HepG2 (cell line): Measurements from ENCODE around the gene CXCL17. TPM values are rescaled to one million over a fixed set of nuclear protein-coding genes. Genes with fewer than 3 reads are reported as not detected.

Experiments
- KLF13 ChIP-seq: sonication (generic); formaldehyde crosslinking; IDR thresholded peaks from 2 replicates; pipeline ENCODE4 v1.4.0; 2020; ENCODE audit warnings: mild to moderate bottlenecking, missing genetic modification reagents
- RBM39 ChIP-seq: fragments of 200-400 bp; formaldehyde crosslinking; IDR thresholded peaks from one replicate; pipeline ENCODE4 v1.6.1; 2018; ENCODE audit warnings: antibody characterized with exemption, mild to moderate bottlenecking, low read depth, low read length; ENCODE audit not compliant: poor library complexity, severe bottlenecking
- ZNF12 ChIP-seq: sonication (generic); formaldehyde crosslinking; IDR thresholded peaks from 2 replicates; pipeline ENCODE4 v1.5.0; 2020; ENCODE audit warnings: missing genetic modification reagents
- ZNF501 ChIP-seq: sonication (generic); formaldehyde crosslinking; IDR thresholded peaks from 2 replicates; pipeline ENCODE4 v1.5.1; 2020; ENCODE audit warnings: mild to moderate bottlenecking, moderate library complexity, missing genetic modification reagents
- ZNF746 ChIP-seq: sonication (generic); formaldehyde crosslinking; IDR thresholded peaks from 2 replicates; pipeline ENCODE4 v1.8.0; 2022; ENCODE audit warnings: mild to moderate bottlenecking, missing genetic modification reagents
- polyA plus RNA-seq, 8 experiments: library from polyadenylated mRNA; depleted of rRNA in 3 of 8; stranded (reverse) in 7 of 8; unstranded in 1 of 8; fragments of >200 nt; fragmentation: Illumina TruSeq in 4 of 8; extraction: Trizol in 4 of 8; gene quantifications; 2 replicates each; pipeline versions ENCODE4 v1.2.1 to v1.2.3, GENCODE V29; 2011 to 2016; ENCODE audit warnings: low read depth in 4 of 8, missing spikeins in 1 of 8, mixed read lengths in 1 of 8; ENCODE audit not compliant: insufficient read depth in 1 of 8
- total RNA-seq, 5 experiments: library from RNA; depleted of rRNA; stranded (reverse); fragments of >200 nt; fragmentation: Illumina TruSeq; extraction: Trizol; gene quantifications; 2 replicates each; pipeline ENCODE4 v1.2.3, GENCODE V29; 2016; ENCODE audit warnings: low read depth in 1 of 5
- TF ChIP-seq, protein P1 (sequence below): sonication (generic); formaldehyde crosslinking; IDR thresholded peaks from 2 replicates; pipeline ENCODE4 v1.4.0; 2020; ENCODE audit warnings: missing genetic modification reagents
- TF ChIP-seq, protein P2 (sequence below): sonication (generic); formaldehyde crosslinking; IDR thresholded peaks from 2 replicates; pipeline ENCODE4 v1.4.0; 2020; ENCODE audit warnings: low read depth, missing genetic modification reagents
- TF ChIP-seq, protein P3 (sequence below): sonication (generic); formaldehyde crosslinking; IDR thresholded peaks from 2 replicates; pipeline ENCODE4 v1.4.0; 2020; ENCODE audit warnings: mild to moderate bottlenecking, missing genetic modification reagents, borderline replicate concordance
- TF ChIP-seq, protein P4 (sequence below): sonication (generic); IDR thresholded peaks from 2 replicates; pipeline ENCODE4 v1.6.1; 2016; ENCODE audit warnings: low read depth, borderline replicate concordance
- TF ChIP-seq, protein P5 (sequence below): sonication (generic); formaldehyde crosslinking; IDR thresholded peaks from 2 replicates; pipeline ENCODE4 v1.9.0; 2022; ENCODE audit warnings: low read depth, missing genetic modification reagents
- TF ChIP-seq, protein P6 (sequence below): sonication (generic); formaldehyde crosslinking; IDR thresholded peaks from 2 replicates; pipeline ENCODE4 v1.4.0; 2020; ENCODE audit warnings: missing genetic modification reagents

Gene CXCL17
- total and polyA plus RNA-seq, 2 of the 13 experiments (the other 11 are each of a cell fraction or from before 2014, with no cell fraction given): 0.12 TPM; not detected in 1

DNA sequence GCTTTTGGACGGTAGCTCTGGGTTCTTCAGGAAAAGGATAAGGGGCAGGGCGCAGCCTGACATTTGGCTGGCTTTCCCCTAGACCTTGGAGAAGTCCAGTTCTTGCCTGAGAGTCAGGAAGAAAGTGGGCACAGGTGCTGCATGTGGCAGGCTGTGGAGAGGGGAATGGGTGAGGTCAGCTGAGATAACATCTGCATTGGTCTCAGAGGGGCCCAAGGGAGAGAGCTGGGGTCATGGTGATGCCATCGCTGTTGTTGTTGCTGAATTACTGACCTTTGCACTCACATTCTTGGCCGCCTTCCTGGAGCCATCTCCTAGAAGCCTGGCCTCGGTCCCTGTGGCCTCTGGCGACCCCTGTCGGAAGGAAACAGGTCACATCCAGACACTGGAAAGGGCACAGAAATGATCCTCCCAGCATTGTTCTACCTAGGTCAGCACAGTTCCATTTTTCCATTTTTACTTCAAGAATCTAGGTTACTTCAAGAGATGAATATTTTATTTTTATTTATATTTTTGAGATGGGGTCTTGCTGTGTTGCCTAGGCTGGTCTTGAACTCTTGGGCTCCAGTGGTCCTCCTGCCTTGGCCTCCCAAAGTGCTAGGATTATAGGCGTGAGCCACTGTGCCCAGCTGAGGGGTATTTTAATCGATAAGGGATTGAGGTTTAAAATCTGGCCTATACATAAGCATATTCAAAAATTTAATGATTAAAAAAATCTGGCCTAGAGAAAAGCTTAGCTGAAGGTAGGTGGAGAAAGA, 9.1 kb downstream of the CXCL17 start (continued):
- TF ChIP-seq, protein P1, sequence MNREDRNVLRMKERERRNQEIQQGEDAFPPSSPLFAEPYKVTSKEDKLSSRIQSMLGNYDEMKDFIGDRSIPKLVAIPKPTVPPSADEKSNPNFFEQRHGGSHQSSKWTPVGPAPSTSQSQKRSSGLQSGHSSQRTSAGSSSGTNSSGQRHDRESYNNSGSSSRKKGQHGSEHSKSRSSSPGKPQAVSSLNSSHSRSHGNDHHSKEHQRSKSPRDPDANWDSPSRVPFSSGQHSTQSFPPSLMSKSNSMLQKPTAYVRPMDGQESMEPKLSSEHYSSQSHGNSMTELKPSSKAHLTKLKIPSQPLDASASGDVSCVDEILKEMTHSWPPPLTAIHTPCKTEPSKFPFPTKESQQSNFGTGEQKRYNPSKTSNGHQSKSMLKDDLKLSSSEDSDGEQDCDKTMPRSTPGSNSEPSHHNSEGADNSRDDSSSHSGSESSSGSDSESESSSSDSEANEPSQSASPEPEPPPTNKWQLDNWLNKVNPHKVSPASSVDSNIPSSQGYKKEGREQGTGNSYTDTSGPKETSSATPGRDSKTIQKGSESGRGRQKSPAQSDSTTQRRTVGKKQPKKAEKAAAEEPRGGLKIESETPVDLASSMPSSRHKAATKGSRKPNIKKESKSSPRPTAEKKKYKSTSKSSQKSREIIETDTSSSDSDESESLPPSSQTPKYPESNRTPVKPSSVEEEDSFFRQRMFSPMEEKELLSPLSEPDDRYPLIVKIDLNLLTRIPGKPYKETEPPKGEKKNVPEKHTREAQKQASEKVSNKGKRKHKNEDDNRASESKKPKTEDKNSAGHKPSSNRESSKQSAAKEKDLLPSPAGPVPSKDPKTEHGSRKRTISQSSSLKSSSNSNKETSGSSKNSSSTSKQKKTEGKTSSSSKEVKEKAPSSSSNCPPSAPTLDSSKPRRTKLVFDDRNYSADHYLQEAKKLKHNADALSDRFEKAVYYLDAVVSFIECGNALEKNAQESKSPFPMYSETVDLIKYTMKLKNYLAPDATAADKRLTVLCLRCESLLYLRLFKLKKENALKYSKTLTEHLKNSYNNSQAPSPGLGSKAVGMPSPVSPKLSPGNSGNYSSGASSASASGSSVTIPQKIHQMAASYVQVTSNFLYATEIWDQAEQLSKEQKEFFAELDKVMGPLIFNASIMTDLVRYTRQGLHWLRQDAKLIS (CRISPR knock-in tag): no peak
- TF ChIP-seq, protein P2, sequence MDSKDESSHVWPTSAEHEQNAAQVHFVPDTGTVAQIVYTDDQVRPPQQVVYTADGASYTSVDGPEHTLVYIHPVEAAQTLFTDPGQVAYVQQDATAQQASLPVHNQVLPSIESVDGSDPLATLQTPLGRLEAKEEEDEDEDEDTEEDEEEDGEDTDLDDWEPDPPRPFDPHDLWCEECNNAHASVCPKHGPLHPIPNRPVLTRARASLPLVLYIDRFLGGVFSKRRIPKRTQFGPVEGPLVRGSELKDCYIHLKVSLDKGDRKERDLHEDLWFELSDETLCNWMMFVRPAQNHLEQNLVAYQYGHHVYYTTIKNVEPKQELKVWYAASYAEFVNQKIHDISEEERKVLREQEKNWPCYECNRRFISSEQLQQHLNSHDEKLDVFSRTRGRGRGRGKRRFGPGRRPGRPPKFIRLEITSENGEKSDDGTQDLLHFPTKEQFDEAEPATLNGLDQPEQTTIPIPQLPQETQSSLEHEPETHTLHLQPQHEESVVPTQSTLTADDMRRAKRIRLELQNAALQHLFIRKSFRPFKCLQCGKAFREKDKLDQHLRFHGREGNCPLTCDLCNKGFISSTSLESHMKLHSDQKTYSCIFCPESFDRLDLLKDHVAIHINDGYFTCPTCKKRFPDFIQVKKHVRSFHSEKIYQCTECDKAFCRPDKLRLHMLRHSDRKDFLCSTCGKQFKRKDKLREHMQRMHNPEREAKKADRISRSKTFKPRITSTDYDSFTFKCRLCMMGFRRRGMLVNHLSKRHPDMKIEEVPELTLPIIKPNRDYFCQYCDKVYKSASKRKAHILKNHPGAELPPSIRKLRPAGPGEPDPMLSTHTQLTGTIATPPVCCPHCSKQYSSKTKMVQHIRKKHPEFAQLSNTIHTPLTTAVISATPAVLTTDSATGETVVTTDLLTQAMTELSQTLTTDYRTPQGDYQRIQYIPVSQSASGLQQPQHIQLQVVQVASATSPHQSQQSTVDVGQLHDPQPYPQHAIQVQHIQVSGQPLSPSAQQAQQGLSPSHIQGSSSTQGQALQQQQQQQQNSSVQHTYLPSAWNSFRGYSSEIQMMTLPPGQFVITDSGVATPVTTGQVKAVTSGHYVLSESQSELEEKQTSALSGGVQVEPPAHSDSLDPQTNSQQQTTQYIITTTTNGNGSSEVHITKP (CRISPR knock-in tag): peak; percentile 79; the same call in 1 of the 2 replicates
- TF ChIP-seq RBM39 (no peak), KLF13 (no peak), ZNF746 (CRISPR knock-in tag) (peak; percentile 83; the same call in 1 of the 2 replicates), ZNF12 (peak; percentile 91), ZNF501 (CRISPR knock-in tag) (peak; percentile 64)
- TF ChIP-seq, protein P3, sequence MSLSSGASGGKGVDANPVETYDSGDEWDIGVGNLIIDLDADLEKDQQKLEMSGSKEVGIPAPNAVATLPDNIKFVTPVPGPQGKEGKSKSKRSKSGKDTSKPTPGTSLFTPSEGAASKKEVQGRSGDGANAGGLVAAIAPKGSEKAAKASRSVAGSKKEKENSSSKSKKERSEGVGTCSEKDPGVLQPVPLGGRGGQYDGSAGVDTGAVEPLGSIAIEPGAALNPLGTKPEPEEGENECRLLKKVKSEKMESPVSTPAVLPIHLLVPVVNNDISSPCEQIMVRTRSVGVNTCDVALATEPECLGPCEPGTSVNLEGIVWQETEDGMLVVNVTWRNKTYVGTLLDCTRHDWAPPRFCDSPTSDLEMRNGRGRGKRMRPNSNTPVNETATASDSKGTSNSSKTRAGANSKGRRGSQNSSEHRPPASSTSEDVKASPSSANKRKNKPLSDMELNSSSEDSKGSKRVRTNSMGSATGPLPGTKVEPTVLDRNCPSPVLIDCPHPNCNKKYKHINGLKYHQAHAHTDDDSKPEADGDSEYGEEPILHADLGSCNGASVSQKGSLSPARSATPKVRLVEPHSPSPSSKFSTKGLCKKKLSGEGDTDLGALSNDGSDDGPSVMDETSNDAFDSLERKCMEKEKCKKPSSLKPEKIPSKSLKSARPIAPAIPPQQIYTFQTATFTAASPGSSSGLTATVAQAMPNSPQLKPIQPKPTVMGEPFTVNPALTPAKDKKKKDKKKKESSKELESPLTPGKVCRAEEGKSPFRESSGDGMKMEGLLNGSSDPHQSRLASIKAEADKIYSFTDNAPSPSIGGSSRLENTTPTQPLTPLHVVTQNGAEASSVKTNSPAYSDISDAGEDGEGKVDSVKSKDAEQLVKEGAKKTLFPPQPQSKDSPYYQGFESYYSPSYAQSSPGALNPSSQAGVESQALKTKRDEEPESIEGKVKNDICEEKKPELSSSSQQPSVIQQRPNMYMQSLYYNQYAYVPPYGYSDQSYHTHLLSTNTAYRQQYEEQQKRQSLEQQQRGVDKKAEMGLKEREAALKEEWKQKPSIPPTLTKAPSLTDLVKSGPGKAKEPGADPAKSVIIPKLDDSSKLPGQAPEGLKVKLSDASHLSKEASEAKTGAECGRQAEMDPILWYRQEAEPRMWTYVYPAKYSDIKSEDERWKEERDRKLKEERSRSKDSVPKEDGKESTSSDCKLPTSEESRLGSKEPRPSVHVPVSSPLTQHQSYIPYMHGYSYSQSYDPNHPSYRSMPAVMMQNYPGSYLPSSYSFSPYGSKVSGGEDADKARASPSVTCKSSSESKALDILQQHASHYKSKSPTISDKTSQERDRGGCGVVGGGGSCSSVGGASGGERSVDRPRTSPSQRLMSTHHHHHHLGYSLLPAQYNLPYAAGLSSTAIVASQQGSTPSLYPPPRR (CRISPR knock-in tag): peak; percentile 51; the same call in 1 of the 2 replicates
- TF ChIP-seq, protein P4, sequence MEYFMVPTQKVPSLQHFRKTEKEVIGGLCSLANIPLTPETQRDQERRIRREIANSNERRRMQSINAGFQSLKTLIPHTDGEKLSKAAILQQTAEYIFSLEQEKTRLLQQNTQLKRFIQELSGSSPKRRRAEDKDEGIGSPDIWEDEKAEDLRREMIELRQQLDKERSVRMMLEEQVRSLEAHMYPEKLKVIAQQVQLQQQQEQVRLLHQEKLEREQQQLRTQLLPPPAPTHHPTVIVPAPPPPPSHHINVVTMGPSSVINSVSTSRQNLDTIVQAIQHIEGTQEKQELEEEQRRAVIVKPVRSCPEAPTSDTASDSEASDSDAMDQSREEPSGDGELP: peak; percentile 86; the same call in 1 of the 2 replicates
- TF ChIP-seq, protein P5, sequence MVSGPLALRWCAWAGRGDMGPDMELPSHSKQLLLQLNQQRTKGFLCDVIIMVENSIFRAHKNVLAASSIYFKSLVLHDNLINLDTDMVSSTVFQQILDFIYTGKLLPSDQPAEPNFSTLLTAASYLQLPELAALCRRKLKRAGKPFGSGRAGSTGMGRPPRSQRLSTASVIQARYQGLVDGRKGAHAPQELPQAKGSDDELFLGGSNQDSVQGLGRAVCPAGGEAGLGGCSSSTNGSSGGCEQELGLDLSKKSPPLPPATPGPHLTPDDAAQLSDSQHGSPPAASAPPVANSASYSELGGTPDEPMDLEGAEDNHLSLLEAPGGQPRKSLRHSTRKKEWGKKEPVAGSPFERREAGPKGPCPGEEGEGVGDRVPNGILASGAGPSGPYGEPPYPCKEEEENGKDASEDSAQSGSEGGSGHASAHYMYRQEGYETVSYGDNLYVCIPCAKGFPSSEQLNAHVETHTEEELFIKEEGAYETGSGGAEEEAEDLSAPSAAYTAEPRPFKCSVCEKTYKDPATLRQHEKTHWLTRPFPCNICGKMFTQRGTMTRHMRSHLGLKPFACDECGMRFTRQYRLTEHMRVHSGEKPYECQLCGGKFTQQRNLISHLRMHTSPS: peak; percentile 88
- TF ChIP-seq, protein P6, sequence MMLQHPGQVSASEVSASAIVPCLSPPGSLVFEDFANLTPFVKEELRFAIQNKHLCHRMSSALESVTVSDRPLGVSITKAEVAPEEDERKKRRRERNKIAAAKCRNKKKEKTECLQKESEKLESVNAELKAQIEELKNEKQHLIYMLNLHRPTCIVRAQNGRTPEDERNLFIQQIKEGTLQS (CRISPR knock-in tag): peak; percentile 87
